Stimulated activated CD8-positive, alpha-beta memory T cell treated with anti-CD3 and anti-CD28 coated beads, Interleukin-4, amount 100 ng/mL, for 1 hour (primary cell): ENCODE measurements around the gene TOR1A.
"Not testable (repeated sequence)": the region's sequence is repeated elsewhere in the genome, so short reads cannot be mapped to it uniquely, and the experiment has no call there.

Source experiments
- DNase-seq, 2 donors: peaks; one replicate each; pipeline ENCODE4 v3.0.0-alpha.2; 2020; ENCODE audit warnings: low read depth in 2 of 2, low spot score in 1 of 2

The TOR1A gene

DNA sequence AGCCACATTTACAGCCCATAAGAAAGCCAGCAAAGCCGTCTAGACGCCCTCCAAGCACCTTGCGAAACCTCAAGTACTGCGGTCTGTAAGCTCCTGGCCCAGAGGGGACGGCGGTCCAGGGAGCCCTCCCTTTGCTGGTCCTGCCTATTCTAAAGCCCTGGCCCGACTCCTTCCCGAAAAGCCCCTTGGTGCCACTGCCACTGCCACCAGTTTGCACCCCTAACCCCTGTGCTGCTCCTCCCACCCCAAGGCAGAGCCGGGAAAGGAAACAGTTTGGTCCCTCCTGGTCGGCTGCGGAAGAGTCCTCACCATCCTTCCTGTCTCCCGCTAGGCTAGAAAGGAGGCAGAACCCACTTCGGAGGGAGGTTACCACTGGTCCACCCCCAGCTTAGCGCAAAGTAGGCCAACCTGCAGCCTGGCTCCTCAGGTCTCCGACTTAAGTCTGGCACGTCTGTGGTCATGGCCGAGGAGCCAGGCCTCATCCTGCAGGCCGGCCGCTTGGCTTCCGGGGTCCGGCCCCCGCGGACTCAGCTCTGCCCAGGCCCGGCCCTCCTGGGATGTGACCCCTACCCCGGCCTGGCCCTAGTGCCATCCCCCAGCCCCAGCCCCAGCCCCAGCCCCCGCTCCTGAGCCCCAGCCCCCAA lies 916 bp downstream of the TOR1A start:
- DNase-seq = no peak

DNA sequence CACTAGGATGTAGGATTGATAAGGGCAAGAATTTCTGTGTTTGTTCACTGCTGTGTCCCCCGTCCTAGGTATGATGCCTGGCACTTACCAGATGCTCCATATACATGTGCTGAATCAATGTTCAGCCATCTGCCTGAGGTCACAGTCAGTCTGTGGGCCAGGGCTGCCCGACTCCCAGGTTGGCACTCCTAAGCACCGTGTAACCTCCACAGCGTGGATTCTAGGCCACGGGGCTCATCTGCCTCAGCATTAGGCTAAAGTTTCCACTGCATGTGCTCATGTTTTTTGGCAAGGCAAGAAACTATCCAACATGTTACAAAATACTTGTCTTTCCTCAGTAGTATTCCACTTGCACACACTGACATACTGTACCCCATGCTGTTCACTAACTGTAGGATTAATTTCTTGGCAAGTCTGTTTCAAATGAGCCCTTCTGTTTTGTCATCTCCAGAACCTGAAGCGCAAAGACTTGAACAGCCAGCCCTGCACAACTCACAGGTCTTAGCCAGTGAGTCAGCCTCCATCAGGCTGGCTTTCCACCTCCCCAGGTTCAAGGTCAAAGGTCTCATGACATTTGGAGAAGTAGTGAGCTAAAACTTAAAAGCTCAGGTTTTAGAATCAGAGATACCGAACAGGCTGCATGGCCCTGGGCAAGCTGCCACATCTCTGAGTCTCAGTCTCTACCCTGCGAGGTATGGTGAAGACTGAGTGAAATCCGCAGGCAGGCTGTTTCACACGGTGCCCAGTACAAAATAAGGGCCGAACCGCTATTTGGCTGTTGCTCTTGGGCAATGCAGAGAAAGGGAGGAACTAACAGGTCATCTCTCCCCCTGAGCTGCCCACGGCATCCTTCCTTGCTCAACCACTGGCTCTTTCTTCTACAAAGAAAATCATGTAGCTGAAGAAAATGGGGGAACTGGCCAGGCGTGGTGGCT lies 7.2 kb downstream of the TOR1A start:
- DNase-seq = no peak

DNA sequence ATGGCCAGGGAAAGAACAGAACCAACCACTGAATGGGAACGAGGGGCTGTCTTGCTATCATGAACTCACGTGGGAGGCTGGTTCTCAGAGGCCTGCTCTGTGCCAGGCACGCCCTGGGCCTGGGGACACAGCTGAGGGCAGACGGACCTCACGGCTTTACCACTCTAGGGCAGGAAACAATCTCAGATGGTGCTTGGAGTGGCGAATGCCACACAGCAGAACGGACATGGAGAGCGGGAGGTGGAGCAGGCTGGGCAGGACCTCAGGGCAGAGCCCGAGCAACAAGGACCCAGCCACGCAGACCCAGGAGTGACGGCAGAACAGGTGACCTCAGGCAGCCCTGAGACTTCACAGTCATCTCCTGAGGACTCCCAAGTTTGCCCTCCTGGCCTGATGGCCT lies 8.7 kb downstream of the TOR1A start:
- no peak for DNase-seq

DNA sequence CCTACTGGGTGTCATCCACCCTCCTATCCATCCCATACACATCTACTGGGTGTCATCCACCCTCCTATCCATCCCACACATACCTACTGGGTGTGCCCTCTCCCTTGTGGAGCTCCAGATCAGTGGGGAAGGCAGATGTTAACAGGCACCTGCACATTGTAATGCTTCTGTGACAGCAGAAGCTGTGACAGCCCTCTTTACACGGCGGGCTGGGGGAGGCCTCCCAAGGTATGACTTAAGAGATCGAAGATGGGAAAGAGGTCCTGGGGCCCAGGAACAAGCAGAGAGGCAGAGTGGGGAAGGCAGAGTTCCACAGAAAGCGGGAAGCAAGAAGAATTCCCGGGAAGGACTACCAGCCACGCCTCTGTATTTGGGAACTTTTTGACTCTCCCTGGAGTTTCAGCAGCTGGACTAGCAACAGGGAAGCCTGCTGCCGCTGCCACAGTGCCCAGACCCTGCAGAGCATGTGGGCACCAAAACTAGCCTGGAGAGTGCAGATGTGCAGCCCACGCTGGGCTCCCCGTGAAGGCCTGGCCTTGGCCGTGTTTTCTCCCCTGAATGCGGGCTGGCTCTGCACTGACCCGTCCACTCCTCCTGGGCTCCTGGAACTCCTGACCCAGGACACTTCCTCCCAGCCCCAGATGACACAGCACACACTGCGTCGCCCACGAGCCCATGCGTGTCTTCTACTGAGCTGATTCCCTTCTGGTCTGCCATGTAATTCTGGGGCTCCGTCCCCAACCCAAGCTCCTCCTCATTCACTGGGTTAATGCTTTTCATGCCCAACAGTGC lies 9.3 kb downstream of the TOR1A start:
- no peak for DNase-seq

DNA sequence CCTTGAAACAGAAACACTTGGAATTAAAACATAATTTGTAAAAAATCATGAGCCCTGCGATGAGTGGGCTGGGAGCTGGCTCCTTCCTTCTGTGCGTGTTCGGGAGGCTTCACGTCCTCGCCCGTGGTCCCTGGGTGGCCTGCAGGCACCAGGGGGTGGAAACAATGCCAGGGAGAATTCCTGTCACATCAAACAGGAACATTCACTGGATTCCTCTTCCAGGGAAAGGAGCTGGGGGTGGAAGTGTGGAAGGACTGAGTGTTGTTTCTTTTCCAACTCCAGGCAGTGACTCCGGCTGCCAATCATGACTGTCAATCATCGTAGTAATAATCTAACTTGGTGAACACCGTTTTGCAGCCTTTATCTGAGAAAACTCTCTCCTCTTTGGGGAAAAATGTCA lies 10.3 kb downstream of the TOR1A start:
- DNase-seq = no peak

DNA sequence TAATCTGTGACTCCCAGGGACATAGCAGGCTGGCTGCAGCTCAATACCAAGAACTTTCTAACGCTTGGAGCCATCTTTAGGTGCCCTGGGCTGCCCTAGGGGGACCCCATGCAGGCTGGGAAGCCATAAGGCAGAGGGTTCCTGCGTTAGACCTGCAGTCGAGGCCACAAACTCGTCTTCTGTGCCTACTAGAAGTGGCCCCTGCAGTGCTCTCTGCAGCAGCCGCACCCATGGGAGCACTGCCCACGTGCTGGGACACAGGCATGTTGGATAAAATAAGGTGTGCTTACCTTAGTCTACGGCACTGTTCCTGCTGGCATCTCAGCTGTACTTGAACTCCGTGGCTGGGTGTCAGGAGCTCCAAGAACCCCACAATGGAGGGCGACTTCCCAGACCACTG lies 11.6 kb downstream of the TOR1A start:
- no peak for DNase-seq

DNA sequence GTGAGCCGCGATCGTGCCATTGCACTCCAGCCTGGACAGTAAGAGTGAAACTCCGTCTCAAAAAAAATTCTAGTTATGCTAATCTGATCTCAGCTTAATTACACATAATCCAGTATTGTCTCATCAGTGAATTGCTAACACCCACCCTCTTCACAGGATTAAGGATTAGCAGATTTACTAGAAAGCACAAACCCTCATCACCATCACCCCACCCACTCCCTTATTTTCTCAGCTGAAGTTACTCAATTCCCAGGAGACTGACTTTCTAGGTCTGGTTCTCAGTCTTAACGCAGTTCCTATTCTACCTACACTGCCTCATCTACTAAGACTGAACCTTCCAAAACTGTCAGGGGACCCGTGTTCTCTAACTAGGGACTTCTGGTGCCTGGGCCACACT lies 12.0 kb downstream of the TOR1A start:
- DNase-seq = no peak

DNA sequence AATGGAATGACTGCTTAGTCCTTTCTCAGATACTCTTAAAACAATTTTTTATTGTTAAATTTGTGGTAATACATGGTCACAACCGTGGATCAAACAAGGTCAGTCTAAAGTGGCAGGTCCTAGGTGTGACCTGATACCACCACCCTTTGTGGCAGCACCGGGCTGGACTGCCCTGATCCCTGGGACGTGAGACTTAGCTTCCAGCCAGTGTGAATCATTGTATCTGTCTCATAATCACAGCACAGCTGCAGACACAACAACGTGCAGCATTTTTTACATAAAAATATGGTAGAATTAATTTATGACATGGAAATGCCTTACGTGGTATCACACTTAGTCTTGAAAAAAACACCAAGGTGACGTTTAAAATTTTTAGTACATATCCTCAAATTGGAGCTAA lies 13.1 kb downstream of the TOR1A start:
- no peak for DNase-seq

DNA sequence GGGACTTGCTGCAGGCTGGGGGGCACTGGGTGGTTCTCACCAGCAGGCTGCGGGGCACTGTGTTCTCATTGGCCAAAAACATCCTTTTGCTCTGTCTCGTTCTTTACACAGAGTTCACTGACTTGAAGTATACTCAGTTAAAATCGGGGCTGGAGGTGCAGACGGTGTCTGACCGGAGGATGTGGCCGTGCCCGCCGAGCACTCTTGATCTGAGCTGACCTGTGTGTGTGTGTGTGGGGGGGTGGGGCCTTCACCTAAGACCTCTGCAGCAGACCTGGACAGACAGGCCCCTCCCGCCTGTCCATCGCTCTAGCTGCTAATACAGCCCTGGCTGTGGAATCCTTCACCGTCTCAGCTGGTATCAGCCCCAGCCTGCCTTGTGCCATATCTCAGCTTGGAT lies 13.8 kb downstream of the TOR1A start:
- no peak for DNase-seq

DNA sequence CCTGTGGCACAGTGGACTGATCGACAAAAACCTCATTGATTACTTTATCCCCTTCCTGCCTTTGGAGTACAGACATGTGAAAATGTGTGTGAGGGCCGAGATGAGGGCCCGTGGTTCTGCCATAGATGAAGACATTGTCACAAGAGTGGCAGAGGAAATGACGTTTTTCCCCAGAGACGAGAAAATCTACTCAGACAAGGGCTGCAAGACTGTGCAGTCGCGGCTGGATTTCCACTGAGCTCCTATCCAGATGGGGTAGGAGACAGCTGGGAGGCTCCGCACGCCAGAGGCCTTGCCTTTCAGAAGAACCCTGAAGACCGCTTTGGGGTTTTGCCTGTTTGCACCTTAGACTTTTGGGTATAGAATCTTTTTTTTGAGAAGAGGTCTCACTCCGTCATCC lies 14.6 kb downstream of the TOR1A start:
- DNase-seq = no peak

DNA sequence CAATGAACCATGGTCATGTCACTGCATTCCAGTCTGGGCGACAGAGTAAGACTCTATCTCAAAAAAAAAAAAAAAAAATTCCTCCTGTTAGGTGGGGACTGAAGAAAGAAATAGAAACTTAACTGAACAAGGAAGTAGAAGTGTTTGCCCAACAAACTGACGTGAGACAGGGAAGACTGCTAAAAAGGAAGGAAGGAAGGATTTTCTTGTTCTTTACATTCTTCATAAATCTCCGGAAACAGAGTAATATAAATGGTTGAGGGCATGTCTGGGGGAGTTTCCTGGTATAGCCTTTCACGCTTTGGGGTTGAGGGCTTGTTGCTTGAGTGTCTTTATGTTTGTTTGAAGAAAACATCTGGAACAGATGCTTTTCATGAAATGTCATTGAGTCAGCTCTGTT lies 17.9 kb downstream of the TOR1A start:
- DNase-seq = no peak

DNA sequence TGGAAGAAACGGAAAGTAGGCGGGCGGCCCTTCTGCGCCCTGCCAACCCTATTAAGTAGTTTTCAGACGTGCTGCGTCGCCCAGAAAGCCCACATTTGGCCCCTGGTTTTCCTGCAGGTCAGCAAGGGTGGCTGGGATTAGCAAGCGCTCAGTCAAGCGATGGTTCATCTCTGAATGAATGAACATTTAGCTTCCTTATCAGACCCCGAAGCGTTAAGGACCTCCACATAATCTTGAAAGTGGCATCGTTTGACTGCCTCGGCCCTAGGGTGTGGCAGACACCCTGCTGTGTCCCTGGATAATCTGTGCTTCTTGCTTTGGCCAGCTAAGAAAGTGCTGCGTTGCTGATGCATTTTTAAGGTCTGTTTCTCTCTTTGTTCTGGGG lies 20.3 kb downstream of the TOR1A start:
- no peak for DNase-seq

DNA sequence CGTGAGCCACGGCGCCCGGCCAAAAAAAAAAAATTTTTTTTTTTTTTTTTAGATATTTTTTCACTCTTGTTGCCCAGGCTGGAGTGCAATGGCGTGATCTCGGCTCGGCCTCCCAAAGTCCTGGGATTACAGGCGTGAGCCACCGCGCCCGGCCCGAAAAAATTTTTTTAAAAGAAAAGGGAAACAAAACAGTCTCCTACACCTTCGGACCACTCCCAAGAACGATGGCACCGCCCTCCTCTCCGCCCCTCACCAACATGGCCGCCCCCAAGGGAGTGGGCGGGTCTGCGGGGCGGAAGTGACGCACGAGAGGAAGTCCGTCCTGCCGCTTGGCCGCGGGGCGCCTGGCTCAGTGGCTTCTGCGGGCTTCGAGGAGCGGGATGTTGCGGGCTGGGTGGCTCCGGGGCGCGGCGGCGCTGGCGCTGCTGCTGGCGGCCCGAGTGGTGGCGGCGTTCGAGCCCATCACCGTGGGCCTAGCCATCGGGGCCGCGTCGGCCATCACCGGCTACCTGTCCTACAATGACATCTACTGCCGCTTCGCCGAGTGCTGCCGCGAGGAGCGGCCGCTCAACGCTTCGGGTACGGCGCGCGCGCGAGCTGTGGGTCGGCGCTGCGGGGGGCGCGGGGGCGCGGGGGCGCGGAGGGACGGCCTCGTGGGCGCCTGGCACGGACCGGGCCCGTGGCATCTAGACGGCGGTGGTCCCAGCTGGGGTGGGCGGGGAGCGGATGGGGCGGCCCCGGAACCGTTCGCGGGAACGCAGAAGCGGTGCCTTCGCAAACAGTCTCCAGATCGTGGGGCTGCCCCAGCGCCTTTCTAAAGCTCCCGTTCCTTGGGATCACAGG lies 20.9 kb downstream of the TOR1A start, which contains the start of gene TOR1B:
TOR1B (plus strand) TSS at position 352 of the 843 bp plus-strand sequence; CDS start at position 381, 29 bp downstream.
- DNase-seq = peak; percentile 87 to 90

DNA sequence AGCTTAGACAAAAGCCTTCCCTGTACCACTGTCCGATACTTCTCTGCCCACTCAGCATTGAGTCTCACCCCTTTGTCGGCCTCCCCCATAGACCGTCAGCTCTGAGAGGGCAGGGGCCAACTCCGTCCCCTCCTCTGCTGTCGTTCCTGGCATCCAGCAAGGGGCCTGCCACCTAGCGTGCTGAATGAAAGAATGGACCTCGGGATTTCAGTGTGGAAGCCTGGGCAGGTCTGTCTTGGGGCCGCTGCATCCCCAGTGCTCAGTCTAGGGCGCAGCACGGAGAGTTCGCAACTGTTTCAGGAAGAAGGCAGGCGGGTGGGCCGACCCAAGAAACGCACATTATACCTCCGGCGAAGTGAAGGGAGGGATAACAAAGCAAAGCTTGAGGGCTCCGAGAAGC lies 22.4 kb downstream of the TOR1A start:
- no peak for DNase-seq

DNA sequence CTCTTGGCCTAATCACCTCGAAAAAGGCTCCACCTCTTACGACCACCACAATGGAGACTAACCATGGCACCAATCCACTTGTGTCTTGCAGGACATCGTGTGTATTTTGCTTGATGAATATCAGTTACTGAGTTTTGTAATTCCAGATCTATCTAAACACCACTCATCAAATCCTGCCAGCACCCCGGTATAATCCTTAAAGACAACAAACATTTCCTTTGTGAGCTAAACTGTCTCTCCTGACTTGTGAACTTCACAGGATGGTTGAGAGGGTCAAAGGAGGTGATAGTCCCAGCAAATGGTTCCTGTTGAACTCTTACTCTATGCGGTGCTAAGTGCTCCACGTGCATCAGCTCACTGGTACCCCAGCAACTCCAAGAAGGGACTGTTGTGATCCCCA lies 25.0 kb downstream of the TOR1A start:
- no peak for DNase-seq

DNA sequence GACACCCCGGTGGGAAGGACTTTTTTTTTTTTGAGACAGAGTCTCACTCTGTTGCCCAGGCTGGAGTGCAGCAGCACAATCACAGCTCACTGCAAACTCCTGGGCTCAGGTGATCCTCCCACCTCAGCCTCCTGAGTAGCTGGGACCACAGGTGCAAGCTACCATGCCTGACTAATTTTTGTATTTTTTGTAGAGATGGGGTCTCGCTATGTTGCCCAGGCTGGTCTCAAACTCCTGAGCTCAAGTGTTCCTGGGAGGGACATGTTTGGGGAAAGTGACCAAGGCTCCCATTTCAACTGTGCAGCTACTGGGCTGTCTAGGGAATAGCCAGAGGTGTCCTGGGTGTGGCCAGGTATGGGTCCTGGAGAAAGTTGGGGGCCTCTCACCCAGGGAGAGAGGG lies 27.9 kb downstream of the TOR1A start:
- not testable (repeated sequence) for DNase-seq

DNA sequence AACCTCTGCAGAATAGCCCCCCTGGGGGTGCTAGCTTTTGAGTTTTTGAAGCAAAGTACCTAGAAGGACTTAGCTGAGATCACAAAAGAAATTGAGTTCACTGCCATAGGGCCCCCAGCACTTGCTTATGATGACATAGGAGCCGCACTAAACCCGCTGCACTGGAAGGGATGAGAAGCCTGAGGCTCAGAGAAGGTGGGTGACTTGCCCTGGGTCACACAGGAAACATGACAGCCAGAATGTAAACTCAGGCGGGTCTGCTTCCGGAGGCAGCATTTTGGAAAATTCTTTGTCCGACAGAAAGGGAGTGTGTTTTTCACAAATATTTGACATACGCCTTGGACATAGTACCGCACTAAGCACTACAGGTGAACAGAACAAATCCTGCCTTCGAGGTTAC lies 29.4 kb downstream of the TOR1A start:
- no peak for DNase-seq

DNA sequence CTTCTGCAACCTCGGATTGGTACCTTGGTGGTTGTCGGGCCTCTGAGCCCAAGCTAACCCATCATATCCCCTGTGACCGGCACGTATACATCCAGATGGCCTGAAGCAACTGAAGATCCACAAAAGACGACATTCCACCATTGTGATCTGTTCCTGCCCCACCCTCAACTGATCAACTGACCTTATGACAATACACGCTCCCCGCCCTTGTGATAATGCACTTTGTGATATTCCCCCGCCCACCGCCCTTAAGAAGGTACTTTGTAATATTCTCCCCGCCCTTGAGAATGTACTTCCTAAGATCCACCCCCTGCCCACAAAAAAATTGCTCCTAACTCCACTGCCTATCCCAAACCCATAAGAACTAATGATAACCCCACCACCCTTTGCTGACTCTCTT lies 37.5 kb downstream of the TOR1A start:
- DNase-seq = no peak

DNA sequence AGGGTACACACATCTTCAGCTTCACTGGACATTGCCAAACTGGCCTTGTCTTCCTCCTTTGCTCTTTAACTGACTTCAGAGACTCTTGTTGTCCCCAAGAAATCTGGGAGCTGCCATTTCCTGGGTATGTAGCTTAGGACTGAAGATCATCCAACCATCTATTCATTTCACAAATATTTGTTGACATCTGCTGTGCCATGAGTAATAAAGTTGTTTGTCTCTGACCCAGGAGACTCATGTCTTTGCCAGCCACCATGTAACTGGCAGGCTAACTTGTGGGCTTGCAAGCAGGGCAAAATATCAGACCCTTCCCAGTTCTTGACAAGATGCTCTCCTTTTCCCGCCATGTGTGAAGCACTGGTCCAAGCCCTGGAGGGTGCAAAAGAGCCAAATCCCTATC lies 38.1 kb downstream of the TOR1A start:
- DNase-seq = no peak

DNA sequence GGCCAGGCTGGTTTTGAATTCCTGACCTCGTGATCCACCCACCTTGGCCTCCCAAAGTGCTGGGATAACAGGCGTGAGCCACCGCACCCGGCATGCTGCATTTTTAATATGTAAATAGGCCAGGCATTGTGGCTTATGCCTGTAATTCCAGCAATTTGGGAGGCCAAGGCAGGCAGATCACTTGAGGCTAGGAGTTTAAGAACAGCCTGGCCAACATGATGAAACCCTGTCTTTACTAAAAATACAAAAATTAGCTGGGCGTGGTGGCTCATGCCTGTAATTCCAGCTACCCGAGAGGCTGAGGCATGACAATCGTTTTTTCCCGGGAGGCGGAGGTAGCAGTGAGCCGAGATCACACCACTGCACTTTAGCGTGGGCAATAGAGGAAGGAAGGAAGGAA lies 39.0 kb downstream of the TOR1A start:
- not testable (repeated sequence) for DNase-seq
